ENCODE measurements around the gene PNMA8A. TPM values are rescaled to one million over a fixed set of nuclear protein-coding genes. Genes with fewer than 3 reads are reported as not detected.

Gene PNMA8A
- total RNA-seq, 1 donor from 2014 or later = 8.4 TPM

DNA sequence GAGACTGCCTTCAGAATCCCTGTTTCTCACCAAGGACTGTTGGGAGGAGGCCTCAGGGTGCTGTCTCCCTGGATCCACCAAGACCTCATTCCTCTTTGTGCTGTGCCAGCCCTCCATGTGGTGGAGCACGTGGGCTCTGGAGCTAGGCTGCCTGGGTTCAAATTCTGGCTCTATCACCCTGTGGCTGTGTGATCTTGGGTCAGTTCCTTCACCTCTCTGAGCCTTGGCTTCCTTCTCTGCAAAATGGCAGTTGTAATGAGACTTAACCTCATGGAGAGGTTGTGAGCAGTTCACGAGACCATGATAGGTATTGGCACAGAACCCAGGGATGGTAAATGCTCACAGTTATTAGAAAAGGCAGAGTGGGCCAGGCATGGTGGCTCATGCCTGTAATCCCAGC, 49.0 kb downstream of the PNMA8A start:
- intact Hi-C loops (cut with micrococcal nuclease) = no loop called here
- Histone ChIP-seq H3K4me1 (peaks cover 20% of the 10 kb centered on the region), H3K36me3 (no peaks in the 10 kb centered on the region), H3K4me3 (no peak overlapping the region), H3K9me3 (replicated peaks) (no peaks in the 10 kb centered on the region), H3K27me3 (ENCODE audit: low read depth) (peaks cover 18% of the 10 kb centered on the region), H3K27ac (replicated peaks) (no peak overlapping the region)
- TF ChIP-seq, protein P1, sequence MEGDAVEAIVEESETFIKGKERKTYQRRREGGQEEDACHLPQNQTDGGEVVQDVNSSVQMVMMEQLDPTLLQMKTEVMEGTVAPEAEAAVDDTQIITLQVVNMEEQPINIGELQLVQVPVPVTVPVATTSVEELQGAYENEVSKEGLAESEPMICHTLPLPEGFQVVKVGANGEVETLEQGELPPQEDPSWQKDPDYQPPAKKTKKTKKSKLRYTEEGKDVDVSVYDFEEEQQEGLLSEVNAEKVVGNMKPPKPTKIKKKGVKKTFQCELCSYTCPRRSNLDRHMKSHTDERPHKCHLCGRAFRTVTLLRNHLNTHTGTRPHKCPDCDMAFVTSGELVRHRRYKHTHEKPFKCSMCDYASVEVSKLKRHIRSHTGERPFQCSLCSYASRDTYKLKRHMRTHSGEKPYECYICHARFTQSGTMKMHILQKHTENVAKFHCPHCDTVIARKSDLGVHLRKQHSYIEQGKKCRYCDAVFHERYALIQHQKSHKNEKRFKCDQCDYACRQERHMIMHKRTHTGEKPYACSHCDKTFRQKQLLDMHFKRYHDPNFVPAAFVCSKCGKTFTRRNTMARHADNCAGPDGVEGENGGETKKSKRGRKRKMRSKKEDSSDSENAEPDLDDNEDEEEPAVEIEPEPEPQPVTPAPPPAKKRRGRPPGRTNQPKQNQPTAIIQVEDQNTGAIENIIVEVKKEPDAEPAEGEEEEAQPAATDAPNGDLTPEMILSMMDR (IDR thresholded peaks at IDR 0.05; ENCODE audit: borderline replicate concordance) = no peak
- DNase-seq = no peak

DNA sequence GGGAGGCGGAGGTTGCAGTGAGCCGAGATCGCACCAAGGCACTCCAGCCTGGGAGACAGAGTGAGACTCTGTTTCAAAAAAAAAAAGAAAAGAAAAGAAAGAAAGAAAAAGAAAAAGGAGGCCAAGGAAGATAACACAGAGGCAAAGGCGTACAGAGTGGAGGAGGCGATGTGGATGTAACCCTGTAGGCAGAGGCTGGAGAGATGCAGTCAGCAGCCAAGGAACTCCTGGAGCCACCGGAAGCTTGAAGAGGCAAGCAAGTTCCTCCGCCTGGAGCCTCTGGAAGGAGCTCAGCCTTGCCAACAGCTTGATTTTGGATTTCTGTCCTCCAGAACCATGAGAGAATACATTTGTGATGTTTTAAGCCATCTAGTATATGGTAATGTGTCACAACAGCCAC, 51.3 kb downstream of the PNMA8A start:
- intact Hi-C loops (cut with micrococcal nuclease) = no loop called here
- H3K4me3 ChIP-seq = no peak overlapping the region
- no peak for DNase-seq
- H3K27ac ChIP-seq (replicated peaks) = no peak overlapping the region
- no peaks in the 10 kb centered on the region for H3K9me3 ChIP-seq (replicated peaks)
- peaks cover 23% of the 10 kb centered on the region for H3K27me3 ChIP-seq (ENCODE audit: low read depth)
- TF ChIP-seq, protein P1 (IDR thresholded peaks at IDR 0.05; ENCODE audit: borderline replicate concordance) = no peak
- no peaks in the 10 kb centered on the region for H3K36me3 ChIP-seq
- peaks cover 20% of the 10 kb centered on the region for H3K4me1 ChIP-seq

Other genes with a start within 250 kb of the PNMA8A start
- not detected for gene IGFL1, start 241.8 kb downstream of the PNMA8A start, total RNA-seq
- gene HIF3A, start 174.5 kb downstream of the PNMA8A start, total RNA-seq = 87.7 TPM
- 70.8 TPM for gene PPP5C, start 124.5 kb downstream of the PNMA8A start, total RNA-seq
- 30.8 TPM for gene CCDC8, start 58.0 kb downstream of the PNMA8A start, total RNA-seq
- gene PNMA8C, start 42.6 kb downstream of the PNMA8A start, total RNA-seq = not detected
- 0.55 TPM for gene PNMA8B, start 24.3 kb upstream of the PNMA8A start, total RNA-seq
- gene CALM3, start 129.8 kb upstream of the PNMA8A start, total RNA-seq = 294 TPM
- 3.7 TPM for gene PTGIR, start 153.5 kb upstream of the PNMA8A start, total RNA-seq
- not detected for gene GNG8, start 164.6 kb upstream of the PNMA8A start, total RNA-seq
- gene DACT3, start 189.6 kb upstream of the PNMA8A start, total RNA-seq = 18.3 TPM
- gene PRKD2, start 245.6 kb upstream of the PNMA8A start, total RNA-seq = 7.9 TPM